Activated naive CD4-positive, alpha-beta T cell treated with Interleukin-2 at 50 U/mL for 16 hours (primary cell): Measurements from ENCODE around the gene PDE6H.

Experiments
- DNase-seq: peaks from one replicate; pipeline ENCODE4 v3.0.0-alpha.2; 2020

PDE6H gene

GRCh38 chr12:14952299-14952921 lies 20.4 kb upstream of the PDE6H start:
- no peak for DNase-seq

GRCh38 chr12:14953752-14954151 lies 19.1 kb upstream of the PDE6H start:
- DNase-seq, result no peak

GRCh38 chr12:14954269-14954668 lies 18.6 kb upstream of the PDE6H start:
- no peak for DNase-seq

- DNase-seq, result peak; percentile 43
These were observed 16.6 kb upstream of the PDE6H start for GRCh38 chr12:14956024-14956891.

GRCh38 chr12:14956905-14957304 lies 15.9 kb upstream of the PDE6H start:
- DNase-seq, result no peak

GRCh38 chr12:14957551-14958168 lies 15.2 kb upstream of the PDE6H start:
- no peak for DNase-seq

- DNase-seq, result no peak
These were observed 14.3 kb upstream of the PDE6H start for GRCh38 chr12:14958361-14959125.

GRCh38 chr12:14959126-14959440 lies 13.8 kb upstream of the PDE6H start:
- no peak for DNase-seq

GRCh38 chr12:14959463-14959862 lies 13.4 kb upstream of the PDE6H start:
- DNase-seq, result no peak

GRCh38 chr12:14959916-14960496 lies 12.8 kb upstream of the PDE6H start:
- DNase-seq, result no peak

GRCh38 chr12:14960548-14961465 lies 12.0 kb upstream of the PDE6H start:
- peak; percentile 47 for DNase-seq

GRCh38 chr12:14961466-14962152 lies 11.2 kb upstream of the PDE6H start, which contains the start of gene ARHGDIB:
Gene ARHGDIB, minus strand, starts transcription at chr12:14961601. Its CDS starts 10,889 bp downstream, at chr12:14950712.
- DNase-seq, result peak; percentile 70

- DNase-seq, result no peak
These were observed 10.7 kb upstream of the PDE6H start for GRCh38 chr12:14962153-14962539.

GRCh38 chr12:14962797-14963196 lies 10.0 kb upstream of the PDE6H start:
- DNase-seq, result no peak

GRCh38 chr12:14963520-14963919 lies 9.3 kb upstream of the PDE6H start:
- DNase-seq, result no peak

GRCh38 chr12:14964406-14964805 lies 8.4 kb upstream of the PDE6H start:
- DNase-seq, result no peak

- DNase-seq, result no peak
These were observed 7.6 kb upstream of the PDE6H start for GRCh38 chr12:14965221-14965620.

- DNase-seq, result no peak
These were observed 4.4 kb upstream of the PDE6H start for GRCh38 chr12:14968478-14968877.

- no peak for DNase-seq
These were observed 2.4 kb upstream of the PDE6H start for GRCh38 chr12:14970473-14970872.

- no peak for DNase-seq
These were observed 1.8 kb downstream of the PDE6H start for GRCh38 chr12:14974633-14975032.

- no peak for DNase-seq
These were observed 2.6 kb downstream of the PDE6H start for GRCh38 chr12:14975457-14975856.
